Urinary bladder (tissue), 4 donors: ENCODE measurements around the gene LYSET. TPM values are rescaled to one million over a fixed set of nuclear protein-coding genes. Genes with fewer than 3 reads are reported as not detected.
"Not testable (repeated sequence)": the region's sequence is repeated elsewhere in the genome, so short reads cannot be mapped to it uniquely, and the experiment has no call there.

Experiments used
- DNase-seq: peaks from one replicate; pipeline ENCODE4 v3.0.0-alpha.2; 2015; ENCODE audit errors: extremely low spot score
- H3K27ac ChIP-seq: one replicate; pipeline ENCODE4 v1.5.1; 2013; ENCODE audit warnings: low read depth, mild to moderate bottlenecking, moderate library complexity
- H3K36me3 ChIP-seq: one replicate; pipeline ENCODE4 v1.6.1; 2013; ENCODE audit warnings: mild to moderate bottlenecking, moderate library complexity; ENCODE audit not compliant: insufficient read depth
- H3K4me1 ChIP-seq: one replicate; pipeline ENCODE4 v1.6.1; 2013; ENCODE audit warnings: mild to moderate bottlenecking, moderate library complexity; ENCODE audit not compliant: insufficient read depth
- H3K4me3 ChIP-seq: one replicate; pipeline ENCODE4 v1.5.1; 2013; ENCODE audit warnings: low read depth, low read length
- WGBS: extraction: QIAGEN DNeasy Blood & Tissue Kit; methylation state at CpG from one replicate; pipeline ENCODE4 v1.1.7; 2013; 5-methylcytosine and 5-hydroxymethylcytosine counted together
- polyA plus RNA-seq: library from polyadenylated mRNA; stranded (reverse); fragments of 200-250 nt; gene quantifications from one replicate; pipeline ENCODE4 v1.2.3, GENCODE V29; 2013
- total RNA-seq: library from RNA; depleted of rRNA; stranded (reverse); fragments of >200 nt; gene quantifications from one replicate; pipeline ENCODE4 v1.2.3, GENCODE V29; 2014
- donor health status: healthy with polysubstance abuse.
- donor health status: healthy.

The LYSET gene, protein sequence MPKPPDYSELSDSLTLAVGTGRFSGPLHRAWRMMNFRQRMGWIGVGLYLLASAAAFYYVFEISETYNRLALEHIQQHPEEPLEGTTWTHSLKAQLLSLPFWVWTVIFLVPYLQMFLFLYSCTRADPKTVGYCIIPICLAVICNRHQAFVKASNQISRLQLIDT
- total RNA-seq (9.4 TPM), polyA plus RNA-seq (20.3 TPM)

DNA sequence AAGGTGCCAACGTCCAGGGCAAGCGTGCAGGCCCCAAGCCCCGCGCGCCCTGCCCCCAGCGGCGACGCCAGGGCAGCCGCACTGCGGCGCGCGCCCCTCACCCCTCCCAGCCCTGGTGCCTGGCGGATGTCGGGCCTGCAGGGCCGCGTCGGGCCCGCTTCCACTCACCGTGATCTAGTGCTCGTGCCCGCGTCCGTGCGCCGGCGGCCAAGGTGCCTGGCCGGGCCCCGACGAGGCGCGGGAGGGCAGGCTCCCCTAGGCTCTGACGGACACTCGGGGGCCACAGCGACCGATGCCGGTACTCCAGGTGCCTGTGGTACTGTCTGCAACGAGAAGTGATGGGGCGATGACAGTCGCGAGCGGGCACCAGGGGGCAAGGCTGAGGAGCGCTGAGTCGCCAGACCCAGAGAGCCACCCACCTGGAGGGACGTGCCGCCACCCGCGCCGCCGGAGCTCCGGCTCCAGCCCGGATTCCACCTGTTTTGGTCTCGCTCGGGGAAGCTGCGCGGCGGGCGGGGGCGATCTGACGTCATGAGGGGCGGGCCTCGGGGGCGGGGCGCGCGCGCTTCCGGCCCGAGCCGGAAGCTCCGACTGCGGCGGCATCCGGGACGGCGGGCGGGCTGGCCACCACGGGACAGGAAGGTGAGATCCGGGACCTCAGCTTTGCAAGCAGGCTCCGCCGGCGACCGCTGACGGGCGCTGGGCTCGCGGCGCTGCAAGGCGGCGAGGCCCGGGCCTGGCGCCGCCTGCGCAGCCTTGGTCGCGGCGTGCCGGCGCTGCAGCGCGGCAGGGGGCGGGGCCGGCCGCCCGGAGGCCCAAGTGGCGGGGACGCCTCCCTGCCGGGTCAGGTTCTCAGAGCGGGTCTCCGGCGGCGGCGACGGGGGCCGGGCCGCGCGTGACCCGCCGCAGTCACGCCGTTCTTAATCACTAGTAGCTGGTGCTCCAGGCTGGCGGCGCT is at the start of gene LYSET, which contains the start of gene MOAP1:
Gene LYSET, plus strand, starts transcription at position 927 of the 958 bp plus-strand sequence. CDS start 89 bp downstream, outside the sequence.
Gene MOAP1, minus strand, starts transcription at position 507 of the 958 bp plus-strand sequence. CDS start 655 bp downstream, outside the sequence.
- Histone ChIP-seq H3K4me3 (peak within 1 kb of the TSS; percentile 78), H3K4me1 (no peaks in the 10 kb centered on the region), H3K27ac (peak within 1 kb of the TSS; percentile 94), H3K36me3 (no peaks in the 10 kb centered on the region)
- DNase-seq: peak; percentile 39
- under 1% methylated on average over 124 of the region's 124 CpGs for WGBS

DNA sequence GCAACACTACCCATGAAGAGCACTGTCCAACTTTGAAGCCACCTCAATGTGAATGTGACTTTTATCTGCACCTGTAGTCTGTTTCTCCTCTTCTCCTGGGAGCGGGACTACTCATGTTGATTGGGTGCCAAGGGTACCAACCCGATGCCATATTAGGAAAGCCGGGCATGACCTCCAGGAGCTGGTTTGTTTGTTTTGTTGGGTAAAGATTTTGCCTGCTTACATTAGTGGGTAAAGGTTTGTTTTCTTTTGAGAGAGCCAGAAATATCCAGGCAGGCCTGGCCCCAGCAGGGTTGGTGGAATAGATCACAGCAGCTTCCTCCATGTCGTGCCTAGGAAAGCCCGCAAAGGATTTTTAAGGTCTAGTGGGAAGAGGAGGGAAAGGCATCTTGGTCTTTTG is 49.7 kb upstream of the LYSET start:
- DNase-seq: no peak
- Histone ChIP-seq H3K4me1 (no peaks in the 10 kb centered on the region), H3K36me3 (no peaks in the 10 kb centered on the region), H3K4me3 (no peak overlapping the region), H3K27ac (no peak overlapping the region)
- WGBS: 86% methylated on average over 5 of the region's 5 CpGs

DNA sequence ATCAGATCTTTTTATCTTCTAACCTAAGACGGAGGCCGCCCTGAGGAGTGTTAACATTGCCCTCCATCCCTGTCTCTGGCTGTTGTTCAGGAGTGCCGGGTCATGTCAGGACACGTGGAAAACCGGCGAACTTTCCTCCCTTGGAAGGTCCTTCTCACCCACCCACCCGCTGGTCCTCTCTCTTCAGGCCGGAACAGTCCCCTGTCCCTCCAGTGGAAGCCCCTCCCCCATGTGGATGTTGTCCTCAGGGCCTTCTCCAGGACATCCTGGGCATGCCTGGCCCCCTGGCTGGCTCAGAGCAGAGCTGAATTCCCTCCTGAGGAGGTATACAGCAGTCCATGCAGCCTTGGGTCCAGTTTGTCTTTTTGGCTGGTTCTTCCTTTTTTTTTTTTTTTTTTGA is 49.1 kb upstream of the LYSET start:
- DNase-seq: no peak
- H3K36me3 ChIP-seq: no peaks in the 10 kb centered on the region
- no peak overlapping the region for H3K4me3 ChIP-seq
- WGBS: 71% methylated on average over 8 of the region's 8 CpGs
- no peak overlapping the region for H3K27ac ChIP-seq
- no peaks in the 10 kb centered on the region for H3K4me1 ChIP-seq

DNA sequence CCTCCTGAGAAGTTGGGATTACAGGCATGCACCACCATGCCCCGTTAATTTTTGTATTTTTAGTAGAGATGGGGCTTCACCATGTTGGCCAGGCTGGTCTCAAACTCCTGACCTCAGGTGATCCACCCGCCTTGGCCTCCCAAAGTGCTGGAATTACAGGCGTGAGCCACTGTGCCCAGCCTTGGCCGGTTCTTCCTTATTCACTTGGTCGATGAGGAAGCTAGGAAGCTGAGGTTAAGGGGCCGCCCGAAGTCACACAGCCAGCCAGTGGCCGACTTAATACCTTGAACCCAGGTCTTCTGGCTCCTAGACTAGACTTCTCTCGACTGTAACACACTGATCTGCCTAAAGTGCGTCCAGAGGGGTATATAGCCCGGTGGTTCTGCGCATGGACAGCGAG is 48.6 kb upstream of the LYSET start:
- H3K36me3 ChIP-seq, H3K4me1 ChIP-seq, H3K27ac ChIP-seq, H3K4me3 ChIP-seq, DNase-seq: not testable (repeated sequence)
- WGBS: 81% methylated on average over 13 of the region's 13 CpGs

DNA sequence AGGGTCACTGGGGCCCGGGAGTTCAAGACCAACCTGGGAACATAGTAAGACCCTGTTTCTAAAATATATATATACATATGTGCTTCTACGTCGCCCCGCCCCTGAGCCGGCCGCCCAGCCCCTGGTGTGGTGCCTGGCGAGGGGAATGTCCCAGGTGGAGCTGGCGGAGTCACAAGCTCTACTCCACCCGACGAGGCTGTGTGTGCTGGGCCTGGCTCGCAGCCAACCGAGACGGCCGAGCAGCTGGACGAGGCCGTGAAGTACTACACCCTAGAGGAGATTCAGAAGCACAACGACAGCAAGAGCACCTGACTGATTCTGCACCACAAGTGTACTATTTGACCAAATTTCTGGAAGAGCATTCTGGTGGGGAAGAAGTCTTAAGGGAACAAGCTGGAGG is 47.3 kb upstream of the LYSET start:
- Histone ChIP-seq H3K36me3 (no peaks in the 10 kb centered on the region), H3K4me3 (no peak overlapping the region), H3K4me1 (no peaks in the 10 kb centered on the region), H3K27ac (no peak overlapping the region)
- WGBS: 33% methylated on average over 17 of the region's 17 CpGs
- no peak for DNase-seq

DNA sequence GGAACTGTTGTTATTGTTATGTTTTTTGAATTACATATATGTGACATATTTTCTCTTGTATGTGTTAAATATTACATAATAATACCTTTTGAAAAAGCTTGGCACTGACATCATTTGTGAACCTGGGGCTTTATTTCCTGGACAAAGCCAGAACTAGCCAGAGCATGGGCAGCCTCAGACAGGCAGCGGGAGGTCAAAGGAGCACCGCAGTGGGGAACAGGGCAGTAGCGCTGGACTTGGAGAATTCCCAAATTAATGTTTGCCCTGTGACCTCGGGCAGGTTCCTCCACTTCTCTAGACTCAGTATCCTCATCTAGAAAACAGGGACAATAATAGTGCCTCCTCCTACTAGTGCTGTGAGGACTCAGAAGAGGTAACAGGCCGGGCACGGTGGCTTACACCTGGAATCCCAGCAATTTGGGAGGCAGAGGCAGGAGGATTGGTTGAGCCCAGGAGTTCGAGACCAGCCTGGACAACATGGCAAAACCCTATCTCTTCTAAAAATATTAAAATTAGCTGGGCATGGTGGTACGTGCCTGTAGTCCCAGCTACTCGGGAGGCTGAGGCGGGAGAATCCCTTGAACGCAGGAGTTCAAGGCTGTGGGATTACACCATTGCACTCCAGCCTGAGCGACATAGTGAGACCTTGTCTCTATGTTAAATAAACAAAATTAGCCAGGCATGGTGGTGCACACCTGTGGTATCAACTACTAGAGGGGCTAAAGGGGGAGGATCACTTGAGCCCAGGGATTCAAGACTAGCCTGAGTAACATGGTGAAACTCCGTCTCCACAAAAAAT is 42.1 kb upstream of the LYSET start:
- Histone ChIP-seq H3K4me1 (no peaks in the 10 kb centered on the region), H3K36me3 (no peaks in the 10 kb centered on the region), H3K27ac (no peak overlapping the region), H3K4me3 (no peak overlapping the region)
- DNase-seq: no peak
- 72% methylated on average over 13 of the region's 13 CpGs for WGBS

DNA sequence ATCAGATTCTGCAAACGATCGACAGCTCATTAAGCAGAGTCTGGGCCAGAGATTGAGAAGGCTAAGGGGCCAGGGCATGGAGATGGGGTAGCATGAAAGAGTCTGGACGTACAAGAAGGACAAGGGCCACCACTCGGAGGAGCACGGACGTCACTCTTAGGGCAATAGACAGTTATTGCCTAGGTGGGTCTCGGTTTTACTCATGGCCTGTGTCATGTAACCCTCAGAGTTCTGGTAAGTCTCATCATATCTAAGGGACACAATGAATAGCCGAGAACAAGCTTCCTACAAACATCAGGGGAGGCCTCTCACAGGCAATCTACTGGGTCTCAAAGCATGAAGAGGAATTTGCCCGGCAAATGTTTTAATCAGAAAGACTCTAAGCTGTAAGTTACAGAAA is 39.0 kb upstream of the LYSET start:
- Histone ChIP-seq H3K4me1 (no peaks in the 10 kb centered on the region), H3K36me3 (no peaks in the 10 kb centered on the region), H3K4me3 (no peak overlapping the region), H3K27ac (no peak overlapping the region)
- 67% methylated on average over 9 of the region's 9 CpGs for WGBS
- no peak for DNase-seq

DNA sequence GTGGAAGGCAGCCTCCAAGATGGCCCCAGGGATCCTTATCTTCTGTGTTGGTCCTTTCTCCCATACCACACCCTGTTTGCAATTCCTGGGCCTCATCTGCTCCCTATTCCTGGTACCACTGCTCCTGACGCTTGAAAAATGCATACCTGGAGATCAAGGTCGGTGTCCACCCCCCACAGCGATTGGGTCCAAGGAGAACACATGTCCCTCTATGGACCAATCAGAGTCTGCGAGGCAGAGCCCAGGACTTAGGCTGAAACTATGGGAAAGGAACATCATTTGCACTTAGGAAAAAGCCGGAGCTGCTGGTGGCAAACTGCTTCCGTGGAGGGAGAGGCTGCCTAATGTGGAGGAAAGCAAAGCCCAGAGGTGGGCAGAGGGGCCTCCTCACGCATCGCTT is 36.1 kb upstream of the LYSET start:
- H3K4me1 ChIP-seq: no peaks in the 10 kb centered on the region
- H3K4me3 ChIP-seq: no peak overlapping the region
- H3K27ac ChIP-seq: no peak overlapping the region
- H3K36me3 ChIP-seq: no peaks in the 10 kb centered on the region
- 95% methylated on average over 8 of the region's 8 CpGs for WGBS
- no peak for DNase-seq

DNA sequence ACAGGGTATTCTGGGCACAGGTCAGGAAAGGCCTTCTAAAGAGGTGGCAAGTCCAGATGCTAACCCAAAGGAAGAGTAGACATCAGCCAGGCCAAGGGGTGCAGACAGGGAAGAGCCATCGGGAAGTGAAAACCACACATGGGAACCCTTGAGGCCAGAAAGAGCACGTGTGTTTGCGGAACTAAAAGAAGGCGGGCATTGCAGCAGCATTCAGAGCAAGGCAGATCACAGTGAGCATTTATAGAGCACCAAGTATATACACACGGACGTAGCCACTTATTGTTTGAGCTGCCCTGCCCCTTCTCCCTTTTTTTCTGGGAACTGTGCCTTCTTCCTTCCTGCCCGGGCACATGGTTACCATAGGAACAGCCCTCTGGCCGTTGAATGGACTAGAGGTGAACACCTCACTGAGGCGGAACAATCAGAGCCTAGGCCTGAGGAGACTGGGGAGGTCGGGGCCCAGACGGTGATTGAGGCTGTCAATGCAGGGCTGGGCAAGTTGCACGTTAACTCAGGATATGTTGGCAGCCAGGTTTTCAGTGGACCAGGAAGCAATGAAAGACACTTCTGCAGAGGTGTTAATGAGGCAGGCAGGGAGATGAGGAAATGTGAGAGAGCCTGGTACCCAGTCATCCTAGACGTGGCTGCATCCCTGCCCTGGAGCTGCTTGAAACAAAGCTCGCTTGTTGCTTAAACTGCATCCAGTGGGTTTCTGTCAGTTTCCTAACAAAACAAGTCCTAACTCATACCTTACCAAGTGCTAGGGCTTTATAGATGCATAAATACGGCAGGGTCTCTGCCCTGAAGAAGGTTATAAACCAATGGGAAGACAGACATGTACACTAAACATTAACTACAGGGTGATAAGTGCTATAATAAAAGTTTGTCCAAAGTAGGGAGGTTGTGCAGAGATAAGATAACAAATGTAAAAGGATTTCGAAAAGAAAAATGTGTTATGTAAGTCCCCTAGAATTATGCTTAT is 34.6 kb upstream of the LYSET start:
- Histone ChIP-seq H3K36me3 (no peaks in the 10 kb centered on the region), H3K27ac (no peak overlapping the region), H3K4me3 (no peak overlapping the region), H3K4me1 (no peaks in the 10 kb centered on the region)
- 47% methylated on average over 16 of the region's 16 CpGs for WGBS
- no peak for DNase-seq

DNA sequence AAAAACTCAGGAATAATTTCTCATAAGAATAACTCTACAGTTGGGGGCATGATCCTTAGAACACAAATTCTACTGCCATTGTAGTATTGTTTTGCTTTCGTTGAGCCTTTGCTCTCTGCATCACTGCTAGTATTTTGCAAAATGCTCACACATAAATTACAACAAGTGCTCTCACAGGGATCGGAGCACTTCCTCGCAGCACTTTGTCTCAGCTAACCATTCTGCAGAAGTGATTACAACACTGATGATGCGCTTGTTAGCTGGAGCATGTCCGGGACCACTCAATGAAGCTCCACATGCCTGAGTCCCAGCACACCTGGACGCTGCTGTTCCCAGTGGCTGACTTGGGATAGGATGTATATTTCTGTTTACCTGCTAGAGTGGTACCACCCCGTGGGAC is 32.0 kb upstream of the LYSET start:
- Histone ChIP-seq H3K27ac (no peak overlapping the region), H3K4me1 (no peaks in the 10 kb centered on the region), H3K36me3 (no peaks in the 10 kb centered on the region), H3K4me3 (no peak overlapping the region)
- DNase-seq: no peak
- WGBS: 84% methylated on average over 7 of the region's 7 CpGs

DNA sequence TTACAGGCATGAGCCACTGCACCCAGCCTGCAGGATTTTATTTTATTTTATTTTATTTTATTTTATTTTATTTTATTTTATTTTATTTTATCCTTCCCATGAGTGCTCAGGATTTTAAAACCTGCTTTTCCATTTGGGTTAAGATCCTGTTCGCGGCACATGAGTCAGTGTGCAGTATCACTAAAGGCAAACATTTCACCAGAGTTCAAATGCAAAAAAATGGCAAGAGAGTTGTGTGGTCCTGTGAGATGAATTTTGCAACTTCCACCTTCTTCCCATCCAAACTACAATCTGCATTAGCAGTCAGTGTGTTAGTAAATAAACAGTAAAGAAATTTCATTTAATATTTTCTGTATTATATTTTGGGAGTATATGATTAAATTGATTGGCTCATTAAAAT is 29.4 kb upstream of the LYSET start:
- Histone ChIP-seq H3K36me3 (no peaks in the 10 kb centered on the region), H3K27ac (no peak overlapping the region), H3K4me1 (no peaks in the 10 kb centered on the region), H3K4me3 (no peak overlapping the region)
- 67% methylated on average over 2 of the region's 2 CpGs for WGBS
- DNase-seq: no peak

DNA sequence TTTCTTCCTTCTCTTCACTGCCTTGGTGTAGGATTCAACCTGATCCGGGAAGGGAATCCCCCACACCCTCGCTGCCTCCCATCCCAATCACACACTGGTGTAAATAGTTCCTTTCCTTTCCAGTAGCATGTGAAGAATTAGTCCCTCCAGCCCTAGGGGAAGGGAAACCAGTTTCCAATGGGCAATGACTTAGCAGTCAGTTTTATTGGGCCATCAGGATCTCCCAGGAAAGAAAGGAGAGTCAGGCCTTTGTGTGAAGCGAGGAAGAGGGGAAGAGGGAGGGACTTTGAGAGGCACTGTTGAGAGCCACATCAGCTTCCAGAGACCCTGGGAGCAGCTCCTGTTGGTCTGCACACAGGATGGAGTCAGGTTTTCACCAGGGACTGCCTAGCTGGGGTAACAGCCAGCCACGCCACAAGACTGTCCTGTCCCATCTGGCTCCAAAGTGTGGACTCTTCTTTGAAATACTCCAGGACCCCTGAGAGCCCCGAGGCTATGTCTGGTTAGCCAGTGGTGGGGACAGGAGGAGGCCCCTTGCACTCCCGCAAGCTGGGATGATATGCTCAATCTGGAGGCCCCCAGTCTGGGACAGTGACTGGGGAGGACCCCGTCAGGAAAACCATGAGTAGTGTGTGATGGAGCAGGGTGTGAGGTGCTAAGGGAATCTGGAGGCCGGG is 28.3 kb upstream of the LYSET start:
- no peak overlapping the region for H3K27ac ChIP-seq
- H3K4me1 ChIP-seq: no peaks in the 10 kb centered on the region
- no peaks in the 10 kb centered on the region for H3K36me3 ChIP-seq
- DNase-seq: no peak
- no peak overlapping the region for H3K4me3 ChIP-seq
- 67% methylated on average over 8 of the region's 8 CpGs for WGBS
